GM18511 (cell line): Measurements from ENCODE around the gene NEURL1B.

Source experiments
- ATAC-seq: cut with Tn5 transposase; IDR thresholded peaks from one replicate; pipeline ENCODE4 v1.9.1; 2021; ENCODE audit warnings: mild to moderate bottlenecking, moderate library complexity; ENCODE audit not compliant: unreplicated experiment

Gene NEURL1B

GRCh38 chr5:172633403-172633970 is 7.6 kb upstream of the NEURL1B start:
- ATAC-seq = no peak

GRCh38 chr5:172634106-172634899 is 6.8 kb upstream of the NEURL1B start:
- ATAC-seq = no peak

GRCh38 chr5:172635038-172635437 is 6.0 kb upstream of the NEURL1B start:
- ATAC-seq = no peak

- ATAC-seq = no peak
These were observed 4.6 kb upstream of the NEURL1B start for GRCh38 chr5:172636279-172637050.

- ATAC-seq = no peak
These were observed 3.9 kb upstream of the NEURL1B start for GRCh38 chr5:172637110-172637580.

GRCh38 chr5:172637740-172638139 is 3.3 kb upstream of the NEURL1B start:
- ATAC-seq = no peak

- no peak for ATAC-seq
These were observed 2.8 kb upstream of the NEURL1B start for GRCh38 chr5:172638209-172638768.

GRCh38 chr5:172640139-172640538 is 924 bp upstream of the NEURL1B start:
- ATAC-seq = no peak

- peak; percentile 29 for ATAC-seq
These were observed 442 bp downstream of the NEURL1B start for GRCh38 chr5:172641359-172642050.

- ATAC-seq = no peak
These were observed 967 bp downstream of the NEURL1B start for GRCh38 chr5:172642051-172642409.

- ATAC-seq = no peak
These were observed 1.4 kb downstream of the NEURL1B start for GRCh38 chr5:172642486-172642885.

GRCh38 chr5:172642926-172643871 is 2.1 kb downstream of the NEURL1B start:
- no peak for ATAC-seq

- no peak for ATAC-seq
These were observed 3.2 kb downstream of the NEURL1B start for GRCh38 chr5:172644266-172644665.

- ATAC-seq = no peak
These were observed 3.6 kb downstream of the NEURL1B start for GRCh38 chr5:172644711-172645110.

GRCh38 chr5:172645271-172646055 is 4.4 kb downstream of the NEURL1B start:
- no peak for ATAC-seq

- no peak for ATAC-seq
These were observed 5.7 kb downstream of the NEURL1B start for GRCh38 chr5:172646716-172647285.

- ATAC-seq = no peak
These were observed 6.4 kb downstream of the NEURL1B start for GRCh38 chr5:172647352-172648012.

GRCh38 chr5:172648013-172648381 is 6.9 kb downstream of the NEURL1B start:
- no peak for ATAC-seq
